CD4-positive, alpha-beta memory T cell (primary cell): ENCODE data around the gene FAM163A. TPM values are rescaled to one million over a fixed set of nuclear protein-coding genes. Genes with fewer than 3 reads are reported as not detected.

ENCODE experiments used
- CTCF ChIA-PET: fragments of 350-600 bp; sonication (Branson Sonifier 250); formaldehyde crosslinking; loops from one replicate; lab custom pipeline; 2021; ENCODE audit warnings: inconsistent platforms; ENCODE audit not compliant: partially characterized antibody; lab: Charles Lee
- POLR2A ChIA-PET: fragments of 350-600 bp; sonication (Branson Sonifier 250); formaldehyde crosslinking; loops from one replicate; lab custom pipeline; 2021; ENCODE audit not compliant: partially characterized antibody; lab: Charles Lee
- DNase-seq, 5 donors: peaks; one replicate each; pipeline versions ENCODE4 v3.0.0 to v3.0.0-alpha.2; 2020 to 2022; ENCODE audit warnings: mixed read lengths in 1 of 5
- H3K27ac ChIP-seq: one replicate; pipeline ENCODE4 v1.7.0; 2013; ENCODE audit warnings: low read depth, low read length
- H3K27me3 ChIP-seq: 2 replicates; pipeline ENCODE4 v1.7.0; 2013; ENCODE audit warnings: mild to moderate bottlenecking, low read length, moderate library complexity; ENCODE audit not compliant: insufficient read depth
- H3K36me3 ChIP-seq: 2 replicates; pipeline ENCODE4 v1.7.0; 2013; ENCODE audit warnings: mild to moderate bottlenecking, low read length, moderate library complexity; ENCODE audit not compliant: insufficient read depth
- H3K4me1 ChIP-seq: 2 replicates; pipeline ENCODE4 v1.7.0; 2013; ENCODE audit warnings: mild to moderate bottlenecking, low read length, moderate library complexity; ENCODE audit not compliant: insufficient read depth
- H3K4me3 ChIP-seq, 2 donors: one replicate each; pipeline ENCODE4 v1.7.0; 2013; ENCODE audit warnings: low read length in 2 of 2, mild to moderate bottlenecking in 1 of 2
- H3K9me3 ChIP-seq, 2 donors: one replicate each; pipeline ENCODE4 v1.7.0; 2013; ENCODE audit warnings: low read length in 2 of 2, control low read depth in 1 of 2; ENCODE audit not compliant: control insufficient read depth in 1 of 2
- H3K27ac Mint-ChIP-seq, 7 donors: one replicate each; pipeline ENCODE4 v1.8.0; 2020 to 2021; ENCODE audit warnings: mixed read lengths in 7 of 7, mild to moderate bottlenecking in 6 of 7, inconsistent platforms in 3 of 7, moderate library complexity in 3 of 7
- H3K27me3 Mint-ChIP-seq, 2 donors: one replicate each; pipeline ENCODE4 v1.8.0; 2020 to 2021; ENCODE audit warnings: mixed read lengths in 2 of 2
- H3K36me3 Mint-ChIP-seq, 2 donors: one replicate each; pipeline ENCODE4 v1.8.0; 2020 to 2021; ENCODE audit warnings: mixed read lengths in 2 of 2, inconsistent platforms in 1 of 2, mild to moderate bottlenecking in 1 of 2
- H3K4me1 Mint-ChIP-seq, 4 donors: one replicate each; pipeline ENCODE4 v1.8.0; 2020 to 2021; ENCODE audit warnings: mixed read lengths in 4 of 4, mild to moderate bottlenecking in 1 of 4
- H3K4me3 Mint-ChIP-seq, 8 donors: one replicate each; pipeline ENCODE4 v1.8.0; 2020 to 2021; ENCODE audit warnings: mixed read lengths in 8 of 8, mild to moderate bottlenecking in 7 of 8, moderate library complexity in 6 of 8, inconsistent platforms in 3 of 8
- H3K9me3 Mint-ChIP-seq, 8 donors: one replicate each; pipeline ENCODE4 v1.8.0; 2020 to 2021; ENCODE audit warnings: mixed read lengths in 8 of 8, mild to moderate bottlenecking in 5 of 8, inconsistent platforms in 3 of 8, moderate library complexity in 1 of 8
- intact Hi-C: fragments of 100-400 bp; cut with micrococcal nuclease; formaldehyde crosslinking; loops from one replicate; pipeline ENCODE4 v1.15.1; 2023
- polyA plus RNA-seq, 2 donors: library from polyadenylated mRNA; unstranded; fragments of 300-500 nt; fragmentation: Illumina TruSeq; gene quantifications; one replicate each; pipeline ENCODE4 v1.2.3, GENCODE V29; 2021
- total RNA-seq, 2 experiments: library from RNA; stranded (reverse); gene quantifications; one replicate each; pipeline ENCODE4 v1.2.3, GENCODE V29; 2021

Gene FAM163A
- total and polyA plus RNA-seq, 4 experiments from 2014 or later, result 0.11 to 0.29 (median 0.20) TPM; not detected in 1

- intact Hi-C loops, result no loop called here
- ChIA-PET CTCF (interaction anchor here (1.1 kb wide), 1 partner anchor 33 kb away, joined by 3 read pairs; no protein-coding TSS in a partner anchor), POLR2A (no interaction called here)
- Mint-ChIP-seq H3K27ac (no peak overlapping the region), H3K9me3 (peaks cover 0 to 9% (median 1%) of the 10 kb centered on the region in 8 donors), H3K4me1 (peaks cover 0 to 3% (median 0%) of the 10 kb centered on the region in 4 donors), H3K4me3 (no peak overlapping the region), H3K36me3 (no peaks in the 10 kb centered on the region), H3K27me3 (peaks cover 1 to 9% of the 10 kb centered on the region in 2 donors)
- H3K27me3 ChIP-seq, result no peaks in the 10 kb centered on the region
- no peak overlapping the region for H3K27ac ChIP-seq
- no peaks in the 10 kb centered on the region for H3K36me3 ChIP-seq
- DNase-seq, result no peak
- no peaks in the 10 kb centered on the region for H3K4me1 ChIP-seq
- H3K4me3 ChIP-seq, result no peak overlapping the region
- H3K9me3 ChIP-seq, result no peaks in the 10 kb centered on the region
Observed at GRCh38 chr1:179776831-179777230, 33.7 kb downstream of the FAM163A start.

GRCh38 chr1:179777731-179778130 is 34.6 kb downstream of the FAM163A start:
- Mint-ChIP-seq H3K4me3 (no peak overlapping the region), H3K27me3 (peaks cover 0 to 5% of the 10 kb centered on the region in 2 donors), H3K4me1 (peaks cover 0 to 3% (median 0%) of the 10 kb centered on the region in 4 donors), H3K27ac (no peak overlapping the region), H3K9me3 (peaks cover 0 to 4% (median 1%) of the 10 kb centered on the region in 8 donors), H3K36me3 (no peaks in the 10 kb centered on the region)
- H3K9me3 ChIP-seq, result no peaks in the 10 kb centered on the region
- no peak for DNase-seq
- intact Hi-C loops, result no loop called here
- ChIA-PET CTCF (interaction anchor here (1.1 kb wide), 1 partner anchor 32 kb away, joined by 3 read pairs; no protein-coding TSS in a partner anchor), POLR2A (no interaction called here)
- no peaks in the 10 kb centered on the region for H3K27me3 ChIP-seq
- no peak overlapping the region for H3K4me3 ChIP-seq
- H3K36me3 ChIP-seq, result no peaks in the 10 kb centered on the region
- no peaks in the 10 kb centered on the region for H3K4me1 ChIP-seq
- no peak overlapping the region for H3K27ac ChIP-seq

GRCh38 chr1:179779645-179780272 is 36.7 kb downstream of the FAM163A start:
- Mint-ChIP-seq H3K36me3 (no peaks in the 10 kb centered on the region), H3K4me1 (peaks cover 0 to 2% (median 0%) of the 10 kb centered on the region in 4 donors), H3K4me3 (no peak overlapping the region), H3K9me3 (no peaks in the 10 kb centered on the region), H3K27ac (no peak overlapping the region), H3K27me3 (no peaks in the 10 kb centered on the region)
- POLR2A ChIA-PET, result no interaction called here
- no peak for DNase-seq
- intact Hi-C loops, result no loop called here
- Histone ChIP-seq H3K27ac (no peak overlapping the region), H3K9me3 (no peaks in the 10 kb centered on the region), H3K4me1 (no peaks in the 10 kb centered on the region), H3K27me3 (no peaks in the 10 kb centered on the region), H3K4me3 (no peak overlapping the region), H3K36me3 (no peaks in the 10 kb centered on the region)
- CTCF ChIA-PET, result interaction anchor here (0.8 kb wide), 1 partner anchor 35 kb away, joined by 3 read pairs; no protein-coding TSS in a partner anchor

GRCh38 chr1:179781962-179782361 is 38.9 kb downstream of the FAM163A start:
- H3K27ac ChIP-seq, result no peak overlapping the region
- no peaks in the 10 kb centered on the region for H3K9me3 Mint-ChIP-seq
- no peak overlapping the region for H3K4me3 Mint-ChIP-seq
- CTCF ChIA-PET, result interaction anchor here (2.6 kb wide), 1 partner anchor 28 kb away, joined by 8 read pairs; no protein-coding TSS in a partner anchor
- peaks cover 0 to 1% (median 0%) of the 10 kb centered on the region in 4 donors for H3K4me1 Mint-ChIP-seq
- no peak overlapping the region for H3K27ac Mint-ChIP-seq
- H3K36me3 Mint-ChIP-seq, result no peaks in the 10 kb centered on the region
- H3K9me3 ChIP-seq, result no peaks in the 10 kb centered on the region
- no peak for DNase-seq
- intact Hi-C loops, result no loop called here
- no peaks in the 10 kb centered on the region for H3K4me1 ChIP-seq
- peaks cover 0 to 3% of the 10 kb centered on the region in 2 donors for H3K27me3 Mint-ChIP-seq
- POLR2A ChIA-PET, result no interaction called here
- no peak overlapping the region for H3K4me3 ChIP-seq
- H3K36me3 ChIP-seq, result no peaks in the 10 kb centered on the region
- H3K27me3 ChIP-seq, result no peaks in the 10 kb centered on the region

GRCh38 chr1:179785031-179785431 is 41.9 kb downstream of the FAM163A start:
- Histone ChIP-seq H3K4me3 (no peak overlapping the region), H3K27me3 (no peaks in the 10 kb centered on the region), H3K36me3 (no peaks in the 10 kb centered on the region), H3K9me3 (no peaks in the 10 kb centered on the region), H3K27ac (no peak overlapping the region), H3K4me1 (no peaks in the 10 kb centered on the region)
- ChIA-PET CTCF (interaction anchor here (2.8 kb wide), 1 partner anchor 25 kb away, joined by 8 read pairs; no protein-coding TSS in a partner anchor), POLR2A (no interaction called here)
- Mint-ChIP-seq H3K9me3 (no peaks in the 10 kb centered on the region), H3K36me3 (no peaks in the 10 kb centered on the region), H3K4me3 (no peak overlapping the region), H3K27ac (no peak overlapping the region), H3K4me1 (peaks cover 0 to 1% (median 0%) of the 10 kb centered on the region in 4 donors), H3K27me3 (peaks cover 1 to 5% of the 10 kb centered on the region in 2 donors)
- intact Hi-C loops, result no loop called here
- DNase-seq, result no peak

GRCh38 chr1:179785728-179786127 is 42.6 kb downstream of the FAM163A start:
- H3K9me3 ChIP-seq, result no peaks in the 10 kb centered on the region
- DNase-seq, result no peak
- H3K4me1 ChIP-seq, result no peaks in the 10 kb centered on the region
- H3K27ac Mint-ChIP-seq, result no peak overlapping the region
- no peaks in the 10 kb centered on the region for H3K27me3 ChIP-seq
- H3K36me3 Mint-ChIP-seq, result no peaks in the 10 kb centered on the region
- H3K36me3 ChIP-seq, result no peaks in the 10 kb centered on the region
- no peak overlapping the region for H3K4me3 Mint-ChIP-seq
- H3K4me1 Mint-ChIP-seq, result peaks cover 0 to 1% (median 0%) of the 10 kb centered on the region in 4 donors
- ChIA-PET CTCF (interaction anchor here (2.8 kb wide), 1 partner anchor 24 kb away, joined by 8 read pairs; no protein-coding TSS in a partner anchor), POLR2A (no interaction called here)
- H3K4me3 ChIP-seq, result no peak overlapping the region
- intact Hi-C loops, result no loop called here
- H3K27ac ChIP-seq, result no peak overlapping the region
- peaks cover 1 to 5% of the 10 kb centered on the region in 2 donors for H3K27me3 Mint-ChIP-seq
- no peaks in the 10 kb centered on the region for H3K9me3 Mint-ChIP-seq

GRCh38 chr1:179786815-179787685 is 44.0 kb downstream of the FAM163A start:
- CTCF ChIA-PET, result interaction anchor here (1.3 to 3.2 kb wide), 4 partner anchors 11 to 76 kb away, joined by 3 to 11 read pairs (median 4); no protein-coding TSS in a partner anchor
- H3K4me3 ChIP-seq, result no peak overlapping the region
- H3K4me1 Mint-ChIP-seq, result no peaks in the 10 kb centered on the region
- H3K4me1 ChIP-seq, result no peaks in the 10 kb centered on the region
- POLR2A ChIA-PET, result no interaction called here
- no peak overlapping the region for H3K27ac ChIP-seq
- H3K36me3 Mint-ChIP-seq, result no peaks in the 10 kb centered on the region
- H3K4me3 Mint-ChIP-seq, result no peak overlapping the region
- DNase-seq, result no peak
- no peaks in the 10 kb centered on the region for H3K27me3 ChIP-seq
- H3K9me3 ChIP-seq, result no peaks in the 10 kb centered on the region
- no peaks in the 10 kb centered on the region for H3K9me3 Mint-ChIP-seq
- H3K36me3 ChIP-seq, result no peaks in the 10 kb centered on the region
- H3K27me3 Mint-ChIP-seq, result peaks cover 1 to 5% of the 10 kb centered on the region in 2 donors
- H3K27ac Mint-ChIP-seq, result no peak overlapping the region
- intact Hi-C loops, result no loop called here
